Activated CD4-positive, alpha-beta T cell treated with anti-CD3 and anti-CD28 coated beads for 1 hour (primary cell): ENCODE results near the gene PRELID2.
"Not testable (repeated sequence)": the region's sequence is repeated elsewhere in the genome, so short reads cannot be mapped to it uniquely, and the experiment has no call there.

Experiments
- DNase-seq: peaks from one replicate; pipeline ENCODE4 v3.0.0-alpha.2; 2020

The PRELID2 gene

GRCh38 chr5:145838276-145838675 lies 3.1 kb upstream of the PRELID2 start:
- no peak for DNase-seq

GRCh38 chr5:145836241-145836640 lies 1.1 kb upstream of the PRELID2 start:
- not testable (repeated sequence) for DNase-seq

- no peak for DNase-seq
Measured at GRCh38 chr5:145835848-145836239, 702 bp upstream of the PRELID2 start.

- DNase-seq = no peak
Measured at GRCh38 chr5:145834554-145834916, 607 bp downstream of the PRELID2 start.

DNA sequence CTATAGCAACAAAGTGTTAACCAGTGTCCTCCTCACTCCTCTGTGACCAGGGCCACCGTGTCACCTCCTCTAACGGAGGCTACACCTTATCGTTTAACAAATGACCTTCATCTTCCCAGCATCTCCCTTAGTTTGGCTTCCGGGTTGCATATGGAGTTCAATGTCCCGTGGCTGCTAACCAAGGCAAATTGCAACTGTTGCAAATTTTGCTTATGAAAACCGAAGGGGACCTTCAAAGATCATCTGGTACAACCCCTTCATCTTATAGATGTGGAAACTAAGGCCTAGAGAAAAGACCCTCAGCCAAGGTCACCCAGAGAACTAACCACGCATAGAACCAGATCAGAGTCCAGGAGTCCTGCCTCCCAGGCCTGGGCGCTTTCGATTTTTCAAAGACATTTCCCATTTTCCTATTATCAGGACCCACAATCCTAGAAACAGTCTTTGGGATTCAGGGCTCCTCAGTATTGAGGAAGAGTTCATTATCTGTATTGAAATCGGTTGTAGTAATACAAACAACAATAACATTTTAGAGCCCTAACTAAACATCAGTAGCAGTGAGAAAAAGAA lies 1.4 kb downstream of the PRELID2 start:
- no peak for DNase-seq

DNA sequence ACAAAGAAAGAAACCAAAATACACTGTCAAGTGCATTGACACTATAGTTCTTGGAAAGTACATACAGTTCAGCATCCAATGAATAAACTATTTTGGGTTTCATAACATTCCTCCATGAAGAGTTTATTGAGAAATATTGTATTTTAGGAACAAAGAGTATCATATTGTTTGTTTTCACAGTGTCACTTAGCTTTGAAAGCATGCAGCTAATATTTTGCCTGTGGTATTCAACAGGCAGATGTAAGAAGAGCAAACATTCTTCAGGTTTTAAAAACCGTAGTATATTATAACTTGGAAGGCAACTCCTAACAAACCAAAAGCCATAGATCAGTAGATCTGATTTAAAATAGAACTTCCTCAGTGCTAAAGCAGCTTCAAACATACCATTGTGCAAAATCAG lies 4.5 kb downstream of the PRELID2 start:
- no peak for DNase-seq

- DNase-seq = no peak
Measured at GRCh38 chr5:145829708-145830361, 5.3 kb downstream of the PRELID2 start.

GRCh38 chr5:145826895-145827674 lies 8.1 kb downstream of the PRELID2 start:
- DNase-seq = no peak

GRCh38 chr5:145825751-145826180 lies 9.4 kb downstream of the PRELID2 start:
- no peak for DNase-seq

DNA sequence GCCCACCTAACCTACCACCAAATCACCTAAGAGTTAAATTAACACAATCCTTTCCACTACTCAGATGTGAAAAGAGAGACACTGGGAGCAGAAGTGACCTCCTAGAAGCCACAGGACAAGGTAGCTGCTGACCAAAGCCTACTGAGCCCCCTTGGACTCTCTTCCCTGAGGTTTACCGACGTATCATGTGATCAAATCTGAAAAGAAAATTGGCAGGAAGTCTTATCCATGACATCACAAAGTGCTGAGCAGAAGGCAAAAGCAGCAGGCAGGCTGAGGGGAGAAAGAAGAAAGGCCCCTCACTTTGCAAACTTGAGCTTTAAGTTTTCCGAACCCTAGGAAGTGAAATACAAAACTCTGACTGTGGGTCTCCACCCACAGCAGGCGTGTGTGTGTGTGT lies 11.1 kb downstream of the PRELID2 start:
- no peak for DNase-seq

GRCh38 chr5:145818604-145819003 lies 16.5 kb downstream of the PRELID2 start:
- DNase-seq = no peak

- no peak for DNase-seq
Measured at GRCh38 chr5:145812877-145813276, 22.3 kb downstream of the PRELID2 start.

- DNase-seq = no peak
Measured at GRCh38 chr5:145811834-145812625, 23.1 kb downstream of the PRELID2 start.

GRCh38 chr5:145806923-145807322 lies 28.2 kb downstream of the PRELID2 start:
- DNase-seq = no peak

DNA sequence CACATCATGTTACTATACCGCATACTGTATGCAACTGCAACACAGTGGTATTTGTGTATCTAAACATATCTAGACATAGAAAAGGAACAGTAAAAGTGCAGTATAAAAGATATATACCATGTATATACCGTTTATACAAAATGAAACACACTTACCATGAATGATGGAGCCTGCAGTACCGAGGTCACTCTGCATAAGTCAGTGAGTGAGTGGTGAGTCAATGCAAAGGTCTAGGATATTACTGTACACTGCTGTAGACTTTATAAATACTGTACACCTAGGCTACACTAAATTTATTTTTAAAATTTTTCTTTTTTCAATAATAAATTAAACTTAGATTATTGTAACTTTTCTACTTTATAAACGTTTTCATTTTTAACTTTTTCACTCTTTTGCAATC lies 29.3 kb downstream of the PRELID2 start:
- DNase-seq = no peak

- no peak for DNase-seq
Measured at GRCh38 chr5:145804701-145805100, 30.4 kb downstream of the PRELID2 start.

DNA sequence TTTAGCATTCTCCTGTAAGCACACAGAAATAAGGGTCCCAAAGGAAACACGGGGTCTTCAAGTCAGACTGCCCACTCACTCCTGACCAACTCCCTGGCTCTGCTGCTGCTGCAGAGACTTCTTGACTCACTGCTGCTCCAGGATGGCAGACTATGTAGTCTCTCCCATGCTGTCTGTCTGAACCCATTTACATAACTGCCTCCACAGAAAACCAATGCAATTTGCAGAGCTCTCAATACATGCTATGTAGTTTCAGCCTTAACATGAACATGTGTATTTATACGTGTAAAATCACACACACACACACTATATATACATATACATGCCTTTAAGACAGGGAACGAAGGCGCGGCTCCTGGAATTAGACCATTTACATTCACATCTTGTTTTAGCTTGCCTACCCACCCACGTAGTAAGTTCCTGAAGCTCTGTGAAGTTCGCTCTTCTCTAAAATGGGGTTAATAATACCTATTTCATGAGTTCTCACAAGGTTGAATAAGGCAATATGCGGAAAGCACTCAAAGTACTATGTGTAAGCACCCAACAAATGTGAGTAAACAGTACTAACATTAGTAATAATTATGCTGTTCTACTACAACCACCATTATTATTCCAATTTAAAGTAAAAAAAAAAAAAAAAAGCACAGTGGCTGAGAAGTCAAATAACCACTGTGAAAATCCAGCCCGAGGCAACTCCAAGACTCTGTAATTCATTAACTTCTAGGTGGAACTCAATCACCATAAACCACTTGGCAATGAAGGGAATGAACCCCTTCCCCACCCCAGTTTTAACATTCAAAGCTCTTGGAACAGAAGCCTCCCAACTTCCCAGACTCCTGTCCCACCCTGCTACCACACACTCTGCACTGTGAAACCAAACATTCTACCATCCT lies 31.8 kb downstream of the PRELID2 start:
- DNase-seq = no peak

DNA sequence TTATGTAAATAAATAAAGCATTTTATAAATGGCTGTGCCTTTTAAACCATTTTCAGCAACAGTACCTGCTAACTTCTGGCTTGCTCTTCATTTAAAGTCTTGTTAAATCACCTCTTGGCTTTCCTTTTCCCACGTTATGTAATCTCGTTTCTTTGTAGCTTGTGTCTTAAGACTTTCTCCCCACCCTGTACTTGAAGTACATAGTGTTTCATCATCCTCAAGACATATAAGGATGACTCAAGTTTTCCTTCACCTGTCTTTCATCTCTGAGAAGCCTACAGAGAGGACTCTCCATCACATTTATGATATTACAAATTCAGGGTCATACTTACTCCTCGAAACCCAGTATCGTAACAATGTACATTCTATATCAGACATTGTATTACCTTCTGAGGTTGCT lies 33.9 kb downstream of the PRELID2 start:
- DNase-seq = no peak

- no peak for DNase-seq
Measured at GRCh38 chr5:145800181-145800580, 35.0 kb downstream of the PRELID2 start.

DNA sequence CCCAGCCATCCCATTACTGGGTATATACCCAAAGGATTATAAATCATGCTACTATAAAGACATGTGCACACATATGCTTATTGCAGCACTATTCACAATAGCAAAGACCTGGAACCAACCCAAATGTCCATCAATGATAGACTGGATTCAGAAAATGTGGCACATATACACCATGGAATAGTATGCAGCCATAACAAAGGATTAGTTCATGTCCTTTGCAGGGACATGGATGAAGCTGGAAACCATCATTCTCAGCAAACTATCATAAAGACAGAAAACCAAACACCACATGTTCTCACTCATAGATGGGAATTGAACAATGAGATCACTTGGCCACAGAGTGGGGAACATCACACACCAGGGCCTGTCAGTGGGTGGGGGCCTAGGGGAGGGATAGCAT lies 36.6 kb downstream of the PRELID2 start:
- not testable (repeated sequence) for DNase-seq

DNA sequence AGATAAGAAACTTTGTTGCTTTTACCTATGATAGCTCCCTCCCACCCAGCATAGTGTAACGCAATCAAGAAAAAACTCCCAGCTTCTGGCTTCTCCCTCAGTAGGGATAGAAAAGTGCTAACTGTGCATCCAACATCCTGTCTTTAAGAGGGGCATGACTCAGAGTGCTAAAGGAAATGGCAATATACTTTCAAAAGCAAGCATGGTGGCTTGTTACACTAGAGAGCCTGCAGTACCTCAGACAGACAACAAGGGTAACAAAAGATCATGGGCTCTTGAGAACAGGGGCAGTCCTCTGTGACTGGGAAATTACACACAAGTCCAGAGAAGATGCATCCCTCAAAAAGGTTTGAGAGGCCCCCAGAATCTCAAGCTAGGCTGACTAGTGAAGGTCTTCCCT lies 37.8 kb downstream of the PRELID2 start:
- no peak for DNase-seq

DNA sequence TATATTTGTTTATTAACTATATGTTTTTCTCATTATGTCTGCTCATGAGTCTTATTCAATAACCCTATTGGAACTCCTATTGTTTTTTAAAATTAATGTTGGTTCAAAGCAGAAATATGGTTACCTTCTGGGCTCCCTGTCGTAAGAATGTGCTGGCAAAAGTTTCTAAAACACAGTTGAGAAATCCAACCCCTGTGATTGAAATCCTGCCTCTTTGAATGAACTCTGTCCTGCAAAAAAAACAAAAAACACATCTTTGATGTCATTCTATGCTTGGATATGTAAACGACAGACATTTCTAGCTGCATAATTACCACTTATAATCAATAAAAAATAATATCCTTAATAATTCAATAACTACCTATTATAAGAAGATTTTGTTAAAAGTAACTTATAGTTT lies 38.8 kb downstream of the PRELID2 start:
- no peak for DNase-seq
